ENCODE results near the gene HNF1A. TPM values are rescaled to one million over a fixed set of nuclear protein-coding genes. Genes with fewer than 3 reads are reported as not detected.

Gene HNF1A
- total RNA-seq, 1 experiment from 2014 or later = not detected

DNA sequence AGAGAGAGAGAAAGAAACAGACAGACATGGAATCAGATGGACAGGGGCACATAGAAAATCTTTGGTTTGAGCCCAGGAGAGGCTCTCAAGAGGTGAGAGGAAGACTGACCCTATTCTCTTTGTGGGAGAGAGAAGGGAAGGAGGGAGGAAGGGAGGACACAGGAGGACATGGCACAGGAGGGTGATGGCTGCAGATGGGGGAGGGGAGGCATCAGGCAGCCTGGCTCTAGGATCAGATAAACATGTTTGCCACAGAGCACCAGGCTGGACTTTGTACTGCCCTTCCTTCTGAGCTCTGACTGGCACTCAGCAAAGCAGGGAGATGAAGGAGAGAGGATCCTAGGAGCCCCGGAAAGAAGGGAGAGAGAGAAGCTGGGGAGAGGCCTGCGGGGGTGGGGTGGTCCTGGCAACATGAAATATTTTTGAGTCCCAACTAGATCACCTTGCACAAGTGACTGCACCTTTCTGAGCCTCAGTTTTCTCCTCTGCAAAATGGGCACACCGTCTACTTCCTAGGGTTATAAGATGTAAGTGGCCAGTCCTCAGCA, 6.1 kb downstream of the HNF1A start:
- no peak for DNase-seq (ENCODE audit: low read depth)

DNA sequence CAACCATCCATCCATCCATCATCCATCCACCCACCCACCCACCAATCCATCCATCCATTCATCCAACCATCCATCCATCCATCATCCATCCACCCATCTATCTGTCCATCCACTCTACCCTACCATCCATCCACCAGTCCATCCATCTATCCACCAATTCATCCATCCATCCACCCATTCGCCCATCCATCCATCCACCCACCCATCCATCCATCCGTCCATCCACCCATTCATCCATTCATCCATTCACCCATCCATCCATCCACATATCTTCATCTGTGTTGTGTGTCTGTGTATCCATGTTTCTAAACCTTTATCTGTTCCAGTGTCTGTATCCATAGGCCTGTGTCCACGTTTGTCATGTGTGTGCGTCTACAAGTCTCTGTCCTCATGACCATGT, 9.9 kb downstream of the HNF1A start:
- DNase-seq (ENCODE audit: low read depth) = no peak

DNA sequence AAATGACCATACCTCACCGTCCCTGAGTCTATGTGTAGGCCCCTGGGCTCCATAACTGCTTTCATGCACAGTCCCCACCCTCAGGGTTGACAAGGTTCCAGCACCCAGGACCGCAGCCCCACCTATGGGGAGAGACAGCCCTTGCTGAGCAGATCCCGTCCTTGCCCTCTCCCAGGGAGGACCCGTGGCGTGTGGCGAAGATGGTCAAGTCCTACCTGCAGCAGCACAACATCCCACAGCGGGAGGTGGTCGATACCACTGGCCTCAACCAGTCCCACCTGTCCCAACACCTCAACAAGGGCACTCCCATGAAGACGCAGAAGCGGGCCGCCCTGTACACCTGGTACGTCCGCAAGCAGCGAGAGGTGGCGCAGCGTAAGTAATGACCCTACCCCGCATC, 10.3 kb downstream of the HNF1A start:
- no peak for DNase-seq (ENCODE audit: low read depth)

DNA sequence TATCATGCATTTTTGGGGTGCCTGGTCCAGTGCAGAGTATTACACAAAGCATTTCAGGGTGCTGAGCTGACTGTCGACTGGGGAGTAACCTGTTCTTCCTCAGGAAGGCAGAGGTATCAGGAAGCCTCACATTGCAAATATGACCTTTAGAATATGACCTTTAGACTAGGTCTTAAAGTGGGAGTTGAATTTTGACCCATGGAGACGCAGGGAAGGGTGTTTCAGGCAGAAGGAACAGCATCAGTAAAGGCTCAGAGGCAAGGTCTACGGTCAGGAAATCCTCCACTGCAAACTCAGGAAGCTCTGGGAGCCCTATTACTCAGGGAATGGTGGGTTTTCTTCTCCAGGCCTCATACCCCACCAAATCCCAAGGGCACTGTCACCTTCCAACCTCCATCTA, 11.3 kb downstream of the HNF1A start:
- no peak for DNase-seq (ENCODE audit: low read depth)

DNA sequence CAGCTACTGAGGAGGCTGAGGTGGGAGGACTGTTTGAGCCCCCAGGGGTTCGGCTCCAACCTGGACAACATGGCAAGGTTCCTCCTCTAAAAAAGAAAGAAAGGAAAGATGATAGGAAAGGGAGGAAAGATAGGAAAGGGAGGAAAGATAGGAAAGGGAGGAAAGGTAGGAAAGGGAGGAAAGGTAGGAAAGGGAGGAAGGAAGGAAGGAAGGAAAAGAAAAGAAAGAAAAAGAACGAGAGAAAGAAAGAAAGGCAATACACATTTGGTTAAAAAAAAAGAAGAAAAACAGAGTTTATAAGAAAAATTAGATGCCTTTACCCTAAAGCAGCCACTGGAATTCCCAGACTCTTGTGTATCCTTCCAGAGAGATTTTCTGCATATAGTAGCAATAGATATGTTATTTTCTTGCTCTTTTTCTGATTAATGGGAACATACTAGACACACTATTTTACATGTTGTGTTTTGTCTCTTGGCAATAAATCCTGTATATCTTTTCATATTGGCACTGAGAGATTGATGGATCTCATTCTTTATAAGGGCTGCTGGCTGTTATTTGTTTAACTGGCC, 12.2 kb downstream of the HNF1A start:
- DNase-seq (ENCODE audit: low read depth) = no peak

DNA sequence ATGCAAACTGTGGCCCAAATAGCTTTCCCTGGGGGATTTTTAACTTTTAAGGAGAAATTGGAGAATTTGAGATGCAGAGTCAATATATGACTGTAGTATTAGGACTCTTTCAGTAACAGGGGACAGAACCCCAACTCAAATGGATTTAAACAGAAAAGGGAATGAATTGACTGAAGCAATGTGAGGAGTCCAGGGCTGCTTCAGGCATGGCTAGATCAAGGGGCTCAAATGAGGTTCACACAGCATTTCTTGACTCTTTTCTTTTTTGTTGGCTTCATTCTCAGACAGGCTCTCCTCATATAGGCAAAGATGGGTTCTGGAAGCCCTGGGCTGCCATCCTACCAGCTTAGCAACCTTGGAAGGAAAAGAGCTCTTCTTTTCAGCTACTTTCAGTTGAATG, 13.6 kb downstream of the HNF1A start:
- no peak for DNase-seq (ENCODE audit: low read depth)

DNA sequence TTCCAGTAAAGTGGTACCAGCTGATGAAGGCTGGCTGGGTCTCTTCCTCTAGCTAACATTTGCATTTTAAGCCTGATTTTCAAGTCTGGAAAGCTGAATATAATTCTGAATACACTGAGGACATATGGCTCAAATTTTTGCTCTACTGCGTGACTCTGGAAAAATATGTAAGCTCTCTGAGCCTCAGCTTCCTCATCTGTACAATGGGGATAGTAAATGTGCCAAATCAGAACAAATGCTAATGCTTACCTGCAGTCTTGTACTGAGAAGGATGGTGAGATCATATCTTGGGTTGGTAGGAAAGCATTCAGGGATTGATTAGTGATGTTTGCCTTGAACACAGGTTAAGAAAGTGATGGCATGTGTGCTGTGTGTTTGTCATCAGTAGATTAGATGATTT, 14.6 kb downstream of the HNF1A start:
- DNase-seq (ENCODE audit: low read depth) = no peak

DNA sequence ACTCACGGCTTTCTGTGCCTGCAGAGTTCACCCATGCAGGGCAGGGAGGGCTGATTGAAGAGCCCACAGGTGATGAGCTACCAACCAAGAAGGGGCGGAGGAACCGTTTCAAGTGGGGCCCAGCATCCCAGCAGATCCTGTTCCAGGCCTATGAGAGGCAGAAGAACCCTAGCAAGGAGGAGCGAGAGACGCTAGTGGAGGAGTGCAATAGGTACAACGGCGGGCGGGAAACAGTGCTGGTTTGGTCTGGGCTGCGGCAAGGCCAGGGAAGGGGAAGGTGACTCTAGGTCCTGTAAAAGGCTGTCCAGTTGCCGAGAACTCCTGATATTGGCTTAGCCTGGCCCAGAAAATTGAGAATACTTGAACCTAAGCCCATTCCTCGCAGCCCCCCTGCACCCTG, 15.2 kb downstream of the HNF1A start:
- DNase-seq (ENCODE audit: low read depth) = no peak

DNA sequence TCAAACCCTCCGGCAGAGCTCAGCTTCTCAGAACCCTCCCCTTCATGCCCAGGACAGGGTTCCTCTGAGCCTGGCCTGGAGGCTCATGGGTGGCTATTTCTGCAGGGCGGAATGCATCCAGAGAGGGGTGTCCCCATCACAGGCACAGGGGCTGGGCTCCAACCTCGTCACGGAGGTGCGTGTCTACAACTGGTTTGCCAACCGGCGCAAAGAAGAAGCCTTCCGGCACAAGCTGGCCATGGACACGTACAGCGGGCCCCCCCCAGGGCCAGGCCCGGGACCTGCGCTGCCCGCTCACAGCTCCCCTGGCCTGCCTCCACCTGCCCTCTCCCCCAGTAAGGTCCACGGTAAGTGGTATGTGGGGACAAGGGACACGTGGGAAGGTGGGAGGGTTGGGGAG, 15.7 kb downstream of the HNF1A start:
- no peak for DNase-seq (ENCODE audit: low read depth)

DNA sequence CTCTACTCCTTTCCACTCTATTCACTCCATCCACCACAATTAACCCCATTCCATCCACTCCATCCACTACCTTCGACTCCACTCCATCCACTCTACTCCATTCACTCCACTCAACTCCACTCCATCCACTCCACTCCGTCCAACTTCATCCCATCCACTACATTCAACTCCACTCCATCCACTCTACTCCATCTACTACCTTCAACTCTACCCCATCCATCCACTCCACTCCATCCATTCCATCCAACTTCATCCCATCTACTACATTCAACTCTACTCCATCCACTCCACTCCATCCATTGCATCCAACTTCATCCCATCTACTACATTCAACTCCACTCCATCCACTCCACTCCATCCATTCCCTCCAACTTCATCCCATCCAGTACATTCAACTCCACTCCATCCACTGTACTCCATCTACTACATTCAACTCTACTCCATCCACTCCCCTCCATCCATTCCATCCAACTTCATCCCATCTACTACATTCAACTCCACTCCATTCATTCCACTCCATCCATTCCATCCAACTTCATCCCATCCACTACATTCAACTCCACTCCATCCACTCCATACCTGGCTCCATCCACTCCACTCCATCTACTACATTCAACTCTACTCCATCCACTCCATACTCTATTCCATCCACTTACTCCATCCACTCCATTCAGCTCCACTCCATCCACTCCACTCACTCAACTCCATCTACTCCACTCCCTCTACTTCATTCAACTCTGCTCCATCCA, 16.4 kb downstream of the HNF1A start:
- DNase-seq (ENCODE audit: low read depth) = peak; percentile 20

DNA sequence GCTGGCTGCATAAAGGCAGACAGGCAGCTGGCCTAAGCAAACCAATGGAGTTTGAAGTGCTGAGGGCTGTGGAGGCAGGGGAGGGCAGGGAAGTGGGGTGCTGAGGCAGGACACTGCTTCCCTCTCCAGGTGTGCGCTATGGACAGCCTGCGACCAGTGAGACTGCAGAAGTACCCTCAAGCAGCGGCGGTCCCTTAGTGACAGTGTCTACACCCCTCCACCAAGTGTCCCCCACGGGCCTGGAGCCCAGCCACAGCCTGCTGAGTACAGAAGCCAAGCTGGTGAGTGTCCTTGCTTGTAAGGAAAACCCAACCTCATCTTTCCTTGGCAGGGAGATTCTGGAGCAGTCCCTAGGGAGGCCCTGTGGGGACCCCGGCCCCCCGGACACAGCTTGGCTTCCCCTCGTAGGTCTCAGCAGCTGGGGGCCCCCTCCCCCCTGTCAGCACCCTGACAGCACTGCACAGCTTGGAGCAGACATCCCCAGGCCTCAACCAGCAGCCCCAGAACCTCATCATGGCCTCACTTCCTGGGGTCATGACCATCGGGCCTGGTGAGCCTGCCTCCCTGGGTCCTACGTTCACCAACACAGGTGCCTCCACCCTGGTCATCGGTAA, 17.9 kb downstream of the HNF1A start:
- DNase-seq (ENCODE audit: low read depth) = no peak

DNA sequence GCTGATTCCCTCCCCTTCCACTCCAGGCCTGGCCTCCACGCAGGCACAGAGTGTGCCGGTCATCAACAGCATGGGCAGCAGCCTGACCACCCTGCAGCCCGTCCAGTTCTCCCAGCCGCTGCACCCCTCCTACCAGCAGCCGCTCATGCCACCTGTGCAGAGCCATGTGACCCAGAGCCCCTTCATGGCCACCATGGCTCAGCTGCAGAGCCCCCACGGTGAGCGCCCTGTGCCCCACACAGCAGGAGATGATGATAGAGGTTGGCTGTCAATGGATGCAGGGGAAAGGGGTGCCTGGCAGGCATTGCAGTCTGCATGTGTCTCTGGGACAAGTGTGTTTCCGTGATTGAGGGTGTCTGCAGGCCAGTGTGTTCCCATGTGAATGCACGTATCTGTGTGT, 19.1 kb downstream of the HNF1A start:
- DNase-seq (ENCODE audit: low read depth) = no peak

DNA sequence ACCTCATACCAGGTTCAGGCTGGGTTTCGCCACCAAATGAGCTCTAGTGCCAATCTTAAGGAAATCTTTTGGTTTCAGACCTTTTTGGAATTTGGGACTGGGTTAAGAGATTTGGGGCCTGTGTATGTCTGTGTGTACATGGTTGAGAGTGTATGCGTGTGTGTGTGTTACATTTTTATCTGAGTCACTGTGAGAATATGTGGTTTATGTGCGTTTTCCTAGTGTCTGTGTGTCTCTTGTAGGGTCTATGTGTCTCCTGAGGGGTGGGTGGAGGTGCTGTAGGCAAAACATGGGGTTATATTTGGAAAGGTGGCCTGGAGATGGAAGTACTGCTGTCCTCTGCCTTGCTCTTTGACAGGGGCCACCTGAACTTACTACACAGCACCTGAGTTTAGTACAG, 20.1 kb downstream of the HNF1A start:
- no peak for DNase-seq (ENCODE audit: low read depth)

DNA sequence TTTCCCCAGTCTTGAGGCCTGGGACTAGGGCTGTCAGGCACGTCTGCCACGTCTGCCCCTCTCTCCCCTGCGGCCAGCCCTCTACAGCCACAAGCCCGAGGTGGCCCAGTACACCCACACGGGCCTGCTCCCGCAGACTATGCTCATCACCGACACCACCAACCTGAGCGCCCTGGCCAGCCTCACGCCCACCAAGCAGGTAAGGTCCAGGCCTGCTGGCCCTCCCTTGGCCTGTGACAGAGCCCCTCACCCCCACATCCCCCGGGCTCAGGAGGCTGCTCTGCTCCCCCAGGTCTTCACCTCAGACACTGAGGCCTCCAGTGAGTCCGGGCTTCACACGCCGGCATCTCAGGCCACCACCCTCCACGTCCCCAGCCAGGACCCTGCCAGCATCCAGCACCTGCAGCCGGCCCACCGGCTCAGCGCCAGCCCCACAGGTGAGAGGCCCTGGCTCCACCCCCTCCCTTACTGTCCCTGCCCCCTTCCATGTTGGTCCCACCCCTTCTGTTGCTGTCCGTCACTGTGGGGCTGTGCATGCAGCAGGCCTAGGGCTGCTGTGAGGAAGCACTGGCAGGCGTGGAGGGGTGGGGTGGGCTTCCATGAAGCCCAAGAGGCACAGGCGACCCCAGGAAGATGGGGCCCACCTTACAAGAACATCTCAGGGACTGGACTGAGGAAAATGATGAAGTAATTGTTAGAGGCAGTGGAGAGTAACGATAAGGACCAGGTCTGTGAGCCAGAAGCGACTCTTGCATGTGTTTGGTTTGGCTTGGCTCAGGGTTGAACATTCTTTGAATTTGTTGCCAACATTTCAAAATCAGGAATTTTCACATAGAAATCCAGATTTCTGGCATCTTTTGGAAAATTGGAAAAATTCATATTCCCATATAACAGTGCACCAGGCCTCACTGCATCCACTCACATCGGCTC, 21.1 kb downstream of the HNF1A start:
- no peak for DNase-seq (ENCODE audit: low read depth)

DNA sequence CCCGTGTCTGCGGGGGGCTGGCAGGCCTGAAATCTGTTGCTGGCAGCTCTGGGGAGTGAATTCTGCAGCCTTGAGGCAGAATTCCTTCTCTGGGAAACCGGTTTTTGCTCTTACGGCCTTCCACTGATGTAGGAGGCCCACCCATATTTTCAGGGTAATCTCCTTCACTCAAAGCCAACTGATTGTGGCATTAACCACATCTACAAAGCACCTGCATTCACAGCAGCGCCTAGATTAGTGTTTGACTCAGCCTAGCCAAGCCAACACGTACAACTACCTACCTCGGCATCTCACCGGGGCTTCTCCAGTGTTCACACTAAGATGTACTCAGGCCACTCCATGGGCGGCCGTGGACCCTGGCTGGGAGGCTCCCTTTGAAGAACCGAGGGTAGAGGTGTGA, 22.2 kb downstream of the HNF1A start:
- DNase-seq (ENCODE audit: low read depth) = no peak

DNA sequence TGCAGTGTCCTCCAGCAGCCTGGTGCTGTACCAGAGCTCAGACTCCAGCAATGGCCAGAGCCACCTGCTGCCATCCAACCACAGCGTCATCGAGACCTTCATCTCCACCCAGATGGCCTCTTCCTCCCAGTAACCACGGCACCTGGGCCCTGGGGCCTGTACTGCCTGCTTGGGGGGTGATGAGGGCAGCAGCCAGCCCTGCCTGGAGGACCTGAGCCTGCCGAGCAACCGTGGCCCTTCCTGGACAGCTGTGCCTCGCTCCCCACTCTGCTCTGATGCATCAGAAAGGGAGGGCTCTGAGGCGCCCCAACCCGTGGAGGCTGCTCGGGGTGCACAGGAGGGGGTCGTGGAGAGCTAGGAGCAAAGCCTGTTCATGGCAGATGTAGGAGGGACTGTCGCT, 22.7 kb downstream of the HNF1A start:
- DNase-seq (ENCODE audit: low read depth) = no peak

DNA sequence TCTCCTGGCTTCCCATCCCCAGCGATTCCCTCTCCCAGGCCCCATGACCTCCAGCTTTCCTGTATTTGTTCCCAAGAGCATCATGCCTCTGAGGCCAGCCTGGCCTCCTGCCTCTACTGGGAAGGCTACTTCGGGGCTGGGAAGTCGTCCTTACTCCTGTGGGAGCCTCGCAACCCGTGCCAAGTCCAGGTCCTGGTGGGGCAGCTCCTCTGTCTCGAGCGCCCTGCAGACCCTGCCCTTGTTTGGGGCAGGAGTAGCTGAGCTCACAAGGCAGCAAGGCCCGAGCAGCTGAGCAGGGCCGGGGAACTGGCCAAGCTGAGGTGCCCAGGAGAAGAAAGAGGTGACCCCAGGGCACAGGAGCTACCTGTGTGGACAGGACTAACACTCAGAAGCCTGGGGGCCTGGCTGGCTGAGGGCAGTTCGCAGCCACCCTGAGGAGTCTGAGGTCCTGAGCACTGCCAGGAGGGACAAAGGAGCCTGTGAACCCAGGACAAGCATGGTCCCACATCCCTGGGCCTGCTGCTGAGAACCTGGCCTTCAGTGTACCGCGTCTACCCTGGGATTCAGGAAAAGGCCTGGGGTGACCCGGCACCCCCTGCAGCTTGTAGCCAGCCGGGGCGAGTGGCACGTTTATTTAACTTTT, 23.6 kb downstream of the HNF1A start:
- no peak for DNase-seq (ENCODE audit: low read depth)

DNA sequence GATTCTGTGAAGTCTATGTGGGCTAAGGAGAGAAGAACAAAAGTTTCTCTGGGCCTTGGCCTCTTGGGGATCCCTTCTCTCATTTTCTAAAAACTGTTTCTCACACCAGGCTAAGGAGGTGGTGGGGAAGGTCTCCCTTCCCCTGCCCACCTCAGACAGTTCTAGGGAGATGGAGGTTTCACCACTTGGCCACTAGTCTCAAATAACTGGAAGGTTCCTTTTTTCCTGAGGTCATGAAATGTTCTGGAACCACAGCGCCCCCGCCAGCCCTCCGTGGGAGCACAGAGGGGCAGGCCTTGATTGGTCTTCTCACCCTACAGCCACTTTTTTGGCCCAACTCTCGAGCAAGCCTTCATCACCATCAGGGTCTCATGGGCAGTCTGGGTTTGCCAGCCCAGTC, 25.3 kb downstream of the HNF1A start:
- no peak for DNase-seq (ENCODE audit: low read depth)

DNA sequence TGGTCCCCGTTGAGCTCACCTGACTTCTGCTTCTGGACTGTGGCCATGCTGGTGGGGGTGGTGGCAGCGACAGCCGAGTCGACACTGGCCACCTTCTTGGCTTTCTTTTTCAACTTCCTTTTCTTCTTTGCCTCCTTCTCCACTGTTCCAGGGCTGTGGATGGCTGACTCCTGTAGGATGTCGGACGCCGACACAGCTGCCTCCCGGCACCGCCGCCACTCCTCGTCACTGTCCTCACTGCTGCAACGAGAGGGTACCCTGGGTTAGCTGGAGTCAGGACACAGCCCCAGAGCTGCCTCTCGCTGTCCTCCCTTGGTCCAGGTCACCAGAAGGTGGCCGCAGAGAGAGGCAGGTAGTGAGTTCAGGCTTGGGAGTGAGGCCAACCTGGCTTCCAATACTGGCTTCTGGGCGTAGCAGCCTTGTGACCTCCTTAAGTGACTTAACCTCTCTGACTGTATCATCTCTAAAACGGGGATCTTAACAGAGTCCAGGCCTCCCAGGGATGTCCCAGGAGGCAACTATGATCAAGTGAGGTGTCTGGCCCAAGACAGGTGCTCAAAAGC, 26.0 kb downstream of the HNF1A start:
- DNase-seq (ENCODE audit: low read depth) = no peak

DNA sequence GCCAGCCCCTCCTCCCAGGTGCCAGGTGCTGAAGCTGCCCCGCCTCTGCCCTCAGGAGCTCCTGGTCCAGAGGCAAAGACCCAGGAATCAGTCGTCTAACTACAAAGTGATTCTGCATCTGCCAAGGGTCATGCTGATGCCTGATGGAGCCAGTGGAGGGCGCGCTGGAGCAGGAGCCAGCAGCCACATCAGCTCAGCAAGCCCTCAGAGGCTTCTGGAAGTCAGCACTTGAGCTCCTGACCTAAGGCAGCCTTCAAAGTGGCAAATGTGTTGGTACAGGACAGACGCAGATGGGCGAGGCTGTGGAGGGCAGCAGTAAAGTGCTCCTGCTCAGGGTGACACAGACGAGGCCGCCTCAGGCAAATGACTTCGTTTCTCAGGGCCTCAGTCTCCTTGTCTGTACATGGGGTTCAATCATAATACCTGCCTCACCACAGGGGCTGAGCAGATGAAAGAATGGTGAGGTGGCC, 27.0 kb downstream of the HNF1A start:
- DNase-seq (ENCODE audit: low read depth) = peak; percentile 51

All from HT1080 (cell line).